ENCODE data around the gene OLFM1. TPM values are rescaled to one million over a fixed set of nuclear protein-coding genes. Genes with fewer than 3 reads are reported as not detected.

The OLFM1 gene
- total and polyA plus RNA-seq, 4 donors: 2.0 to 5.9 (median 4.4) TPM

GRCh38 chr9:135083831-135084230 is 3.6 kb upstream of the OLFM1 start:
- Histone ChIP-seq H3K4me3 (ENCODE audit: low read depth in 1 of 3, low read length in 3 of 3) (no peak overlapping the region), H3K27ac (ENCODE audit: low read depth in 1 of 2, low read length in 2 of 2) (no peak overlapping the region), H3K9me3 (ENCODE audit: control insufficient read depth in 4 of 4, low read length in 3 of 4) (no peaks in the 10 kb centered on the region), H3K4me1 (ENCODE audit: control insufficient read depth in 4 of 4, insufficient read depth in 4 of 4, low read length in 3 of 4) (peaks cover 7 to 24% (median 13%) of the 10 kb centered on the region in 4 donors), H3K36me3 (ENCODE audit: control insufficient read depth in 4 of 4, insufficient read depth in 3 of 4, low read depth in 1 of 4, low read length in 3 of 4) (no peaks in the 10 kb centered on the region), H3K27me3 (ENCODE audit: control insufficient read depth in 4 of 4, insufficient read depth in 4 of 4, low read length in 3 of 4) (peaks cover 0 to 7% (median 2%) of the 10 kb centered on the region in 4 donors), H3K9ac (ENCODE audit: low read depth in 1 of 2, low read length in 2 of 2) (no peak overlapping the region)
- WGBS: 46% methylated on average over 8 of the region's 8 CpGs
- no peak for TF ChIP-seq FOXA2 (IDR thresholded peaks at IDR 0.05)
- TF ChIP-seq REST (IDR thresholded peaks at IDR 0.05): no peak
- no peak for TF ChIP-seq FOXA1 (IDR thresholded peaks at IDR 0.05)
- no peak for TF ChIP-seq CTCF (IDR thresholded peaks at IDR 0.05; ENCODE audit: low read depth, low read length, missing input control)
- TF ChIP-seq HNF4A (conservative IDR thresholded peaks at IDR 0.05): no peak
- TF ChIP-seq YY1 (IDR thresholded peaks at IDR 0.05): no peak
- TF ChIP-seq RXRA (IDR thresholded peaks at IDR 0.05): no peak
- no peak for TF ChIP-seq ZBTB33 (IDR thresholded peaks at IDR 0.05)
- no peak for TF ChIP-seq MAX (IDR thresholded peaks at IDR 0.05)
- TF ChIP-seq NR2F2 (IDR thresholded peaks at IDR 0.05): no peak
- TF ChIP-seq JUND (IDR thresholded peaks at IDR 0.05): no peak
- no peak for TF ChIP-seq GABPA (IDR thresholded peaks at IDR 0.05 in 1 of 2, conservative IDR thresholded peaks at IDR 0.05 in 1 of 2)
- no peak for TF ChIP-seq EGR1 (IDR thresholded peaks at IDR 0.05; ENCODE audit: low read depth in 2 of 2)
- TF ChIP-seq TAF1 (conservative IDR thresholded peaks at IDR 0.05): no peak
- TF ChIP-seq RAD21 (IDR thresholded peaks at IDR 0.05): no peak
- no peak for TF ChIP-seq ATF3 (IDR thresholded peaks at IDR 0.05)
- TF ChIP-seq SP1 (IDR thresholded peaks at IDR 0.05): no peak
- no peak for TF ChIP-seq HNF4G (IDR thresholded peaks at IDR 0.05)
- no peak for DNase-seq (ENCODE audit: low spot score)

Measured in liver (tissue), 9 donors.